ENCODE measurements around the gene PSMB10. TPM values are rescaled to one million over a fixed set of nuclear protein-coding genes. Genes with fewer than 3 reads are reported as not detected.

Gene PSMB10
- total RNA-seq, 1 experiment from 2014 or later, result 24.5 TPM

GRCh38 chr16:67964477-67965131 lies 28.0 kb upstream of the PSMB10 start:
- Histone ChIP-seq H2BK12ac (ENCODE audit: insufficient read length, low read depth, low read length) (no peak overlapping the region), H3K9me3 (ENCODE audit: control insufficient read depth, low read depth, low read length) (no peaks in the 10 kb centered on the region), H2BK15ac (ENCODE audit: low read depth, low read length) (no peak overlapping the region), H4K20me1 (ENCODE audit: control insufficient read depth, insufficient read depth, insufficient read length) (peaks cover 3% of the 10 kb centered on the region), H3K14ac (ENCODE audit: insufficient read depth, low read length) (no peak overlapping the region), H3K4me2 (ENCODE audit: insufficient read depth, insufficient read length, low read length) (no peak overlapping the region), H3K23me2 (ENCODE audit: insufficient read length, low read depth, low read length, poor library complexity, severe bottlenecking) (peaks cover 3% of the 10 kb centered on the region), H4K8ac (replicated peaks; ENCODE audit: insufficient read length, low read depth, low read length) (no peak overlapping the region), H3K27me3 (ENCODE audit: insufficient read depth, low read length) (no peaks in the 10 kb centered on the region), H3K56ac (ENCODE audit: insufficient read length, low read depth, low read length) (no peak overlapping the region), H3K4ac (ENCODE audit: low read depth, low read length) (no peak overlapping the region), H4K5ac (ENCODE audit: insufficient read length, low read depth, low read length) (no peak overlapping the region), H2AK5ac (ENCODE audit: insufficient read length, low read length) (no peak overlapping the region), H2AFZ (ENCODE audit: low read length) (no peak overlapping the region), H4K91ac (ENCODE audit: insufficient read length, low read depth, low read length) (no peak overlapping the region), H3K27ac (ENCODE audit: insufficient read length, low read depth, low read length) (no peak overlapping the region), H3K23ac (ENCODE audit: insufficient read length, low read depth, low read length) (no peak overlapping the region), H3K79me2 (ENCODE audit: insufficient read depth, low read length) (no peaks in the 10 kb centered on the region; the same call in 1 of the 2 replicates), H3K4me1 (ENCODE audit: insufficient read depth, low read length) (peaks cover 5% of the 10 kb centered on the region; the same call in 1 of the 2 replicates), H3T11ph (ENCODE audit: low read length) (no peak overlapping the region), H3K18ac (ENCODE audit: insufficient read length, low read depth, low read length) (no peak overlapping the region), H3K79me1 (ENCODE audit: insufficient read depth, low read depth, low read length, poor library complexity, severe bottlenecking) (peaks cover 4% of the 10 kb centered on the region), H2BK120ac (ENCODE audit: low read depth, low read length, poor library complexity, severe bottlenecking) (no peak overlapping the region), H2BK5ac (ENCODE audit: insufficient read length, low read length) (no peak overlapping the region), H3K9ac (ENCODE audit: extremely low read depth, insufficient read length, low read length) (no peak overlapping the region), H2BK20ac (ENCODE audit: low read depth, low read length, poor library complexity, severe bottlenecking) (no peak overlapping the region)
- WGBS (ENCODE audit: extremely low coverage, insufficient read length, low lambda C conversion rate), result no CpG with 5 or more reads among the region's 6 CpGs
- Mint-ChIP-seq H3K9me3 (no peaks in the 10 kb centered on the region; a peak in 1 of 5 replicates), H3K27me3 (ENCODE audit: low read depth) (no peaks in the 10 kb centered on the region; the same call in 1 of the 2 replicates), H3K27ac (peak overlapping the region in 1 of 3 experiments; percentile 53; a peak in 2 of 7 replicates), H3K36me3 (ENCODE audit: insufficient read depth in 1 of 3, low read depth in 3 of 3) (peaks cover 6 to 49% (median 24%) of the 10 kb centered on the region in 3 experiments), H3K4me1 (peaks cover 34 to 39% of the 10 kb centered on the region in 2 experiments), H3K4me3 (no peak overlapping the region)
- TF ChIP-seq CTCF (conservative IDR thresholded peaks at IDR 0.05), result no peak
- DNase-seq, result no peak
